Renal pelvis (tissue), 4 donors: Measurements from ENCODE around the gene SLC4A1AP. TPM values are rescaled to one million over a fixed set of nuclear protein-coding genes. Genes with fewer than 3 reads are reported as not detected.
A peak's percentile ranks its signal among the peaks of the same experiment; 100 is the strongest.

Source experiments
- DNase-seq: peaks from one replicate; pipeline ENCODE4 v3.0.0-alpha.2; 2013
- polyA plus RNA-seq, 3 donors: library from polyadenylated mRNA; unstranded; fragments of 120-200 nt; gene quantifications; one replicate each; pipeline ENCODE4 v1.2.1, GENCODE V29; 2013; ENCODE audit not compliant: insufficient read length in 3 of 3

Gene SLC4A1AP
- polyA plus RNA-seq, 3 donors, result 32.1 to 40.6 (median 33.8) TPM

DNA sequence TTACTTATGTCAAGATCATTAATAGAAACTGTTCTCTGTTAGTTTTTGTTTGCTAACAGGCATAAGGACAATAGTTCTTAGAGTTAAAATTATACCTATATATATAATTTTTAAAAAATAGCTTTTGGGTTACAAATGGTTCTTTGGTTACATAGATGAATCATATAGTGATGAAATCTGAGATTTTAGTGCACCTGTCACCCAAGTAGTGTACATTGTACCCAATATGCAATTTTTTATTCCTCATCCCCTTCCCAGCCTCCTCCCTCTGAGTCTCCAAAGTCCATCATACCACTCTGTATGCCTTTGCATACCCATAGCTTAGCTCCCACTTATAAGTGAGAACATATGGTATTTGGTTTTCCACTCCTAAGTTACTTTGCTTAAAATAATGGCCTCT lies 26.4 kb downstream of the SLC4A1AP start:
- DNase-seq, result no peak

DNA sequence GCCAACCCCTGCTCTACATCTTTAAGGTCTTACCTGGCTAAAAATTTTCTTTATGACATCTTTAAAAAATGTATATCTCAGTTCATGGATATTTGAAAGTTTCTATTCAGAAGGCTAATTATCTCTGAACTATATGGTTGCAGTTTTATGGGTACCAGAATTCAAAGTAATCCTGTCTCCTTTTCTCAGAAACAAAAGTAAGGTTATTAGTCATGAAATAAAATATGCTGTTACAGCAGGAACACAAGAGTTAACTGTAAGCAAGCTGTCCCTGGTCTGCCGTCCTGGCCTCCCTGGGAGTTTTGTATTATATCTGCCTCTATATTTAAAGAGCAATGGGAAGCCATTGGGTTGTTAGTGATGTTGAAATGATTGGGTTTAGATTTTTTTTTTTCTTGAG lies 34.0 kb downstream of the SLC4A1AP start:
- no peak for DNase-seq

DNA sequence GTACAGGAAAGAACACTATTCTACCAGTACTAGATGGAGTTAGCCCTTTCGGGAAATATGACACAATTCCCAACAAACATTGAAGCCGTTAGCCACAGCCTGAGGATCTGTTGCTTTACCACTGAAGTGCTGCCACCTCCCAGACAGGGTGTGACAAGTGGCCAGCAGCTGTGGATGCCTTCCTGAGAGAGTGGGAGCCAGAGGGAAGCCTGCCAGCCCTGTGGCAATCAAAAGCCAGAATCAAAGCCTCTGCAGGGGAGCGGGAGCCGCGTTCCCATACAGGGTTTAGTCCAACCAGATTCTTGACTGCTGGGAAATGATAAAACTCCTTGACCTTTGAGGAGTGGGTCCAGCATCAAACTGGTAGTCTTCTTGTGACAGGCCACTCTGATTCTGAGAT lies 38.0 kb downstream of the SLC4A1AP start:
- DNase-seq, result no peak

DNA sequence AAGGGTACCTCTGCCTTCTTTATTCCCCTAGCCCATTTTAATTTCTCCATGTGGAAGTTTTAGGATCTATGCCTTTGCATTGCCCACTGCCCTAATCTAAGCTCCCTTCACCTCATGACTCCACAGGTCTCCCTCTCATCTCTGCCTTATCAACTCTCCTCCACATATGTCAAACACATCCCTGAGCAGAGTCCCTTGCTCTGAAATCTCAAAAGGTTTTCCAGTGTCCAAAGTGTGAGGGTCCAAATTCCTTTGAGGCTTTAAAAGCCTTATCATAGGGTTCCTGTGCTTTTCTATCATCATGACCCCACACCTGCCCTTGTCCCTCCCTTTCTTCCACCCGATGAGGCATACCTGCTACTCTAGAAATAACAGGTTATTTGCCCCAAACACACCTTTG lies 38.6 kb downstream of the SLC4A1AP start:
- no peak for DNase-seq

DNA sequence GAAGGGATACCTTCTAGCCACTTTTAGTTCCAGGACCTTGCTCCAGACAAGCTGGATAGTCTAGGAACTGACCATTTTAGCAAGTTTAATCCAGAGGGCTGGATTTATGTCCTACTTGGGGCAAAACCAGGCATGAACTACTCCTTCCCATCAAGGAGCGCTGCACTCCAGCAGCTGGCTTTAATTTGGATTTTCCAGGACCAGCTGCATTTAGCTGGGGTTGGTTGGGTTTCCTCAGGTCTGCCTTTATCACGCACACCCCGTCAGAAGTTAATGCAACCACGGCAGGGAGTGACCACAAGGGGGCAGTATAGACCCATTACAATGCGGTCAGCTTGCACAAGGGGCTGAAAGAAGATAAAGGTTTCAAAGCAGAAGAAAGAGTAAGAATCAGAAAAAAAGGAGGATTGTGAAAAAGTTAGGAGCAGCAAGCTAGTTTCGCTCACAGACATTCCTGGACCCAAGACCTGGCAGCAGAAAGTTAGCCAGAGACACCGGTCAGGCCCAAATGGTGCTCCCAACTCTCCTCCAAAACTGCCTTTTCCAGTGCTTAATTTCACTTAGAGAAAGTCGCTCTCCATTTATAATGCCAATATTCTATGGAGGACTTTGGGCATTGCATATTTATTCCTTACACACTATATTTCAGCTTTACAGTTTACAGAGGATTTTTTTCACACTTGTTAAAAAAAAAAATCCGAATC lies 40.1 kb downstream of the SLC4A1AP start:
- peak; percentile 87 for DNase-seq

DNA sequence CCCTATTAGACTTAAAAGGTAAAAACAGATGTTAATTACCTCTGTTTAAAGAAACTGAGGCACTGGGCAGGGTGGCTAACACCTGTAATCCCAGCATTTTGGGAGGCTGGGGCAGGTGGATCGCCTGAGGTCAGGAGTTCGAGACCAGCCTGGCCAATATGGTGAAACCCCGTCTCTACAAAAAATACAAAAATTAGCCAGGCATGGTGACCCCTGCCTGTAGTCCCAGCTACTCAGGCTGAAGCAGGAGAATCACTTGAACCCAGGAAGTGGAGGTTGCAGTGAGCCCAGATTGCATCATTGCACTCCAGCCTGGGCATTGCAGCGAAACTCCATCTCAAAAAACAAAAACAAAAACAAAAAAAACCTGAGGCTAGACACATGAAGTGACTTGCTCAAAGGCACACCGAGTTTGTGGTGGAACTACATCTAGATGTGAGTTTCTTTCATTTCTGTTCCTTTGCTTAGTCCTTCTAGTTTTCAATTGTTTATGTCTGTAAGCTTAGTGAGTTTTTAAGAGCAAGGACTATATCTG lies 40.7 kb downstream of the SLC4A1AP start:
- no peak for DNase-seq

DNA sequence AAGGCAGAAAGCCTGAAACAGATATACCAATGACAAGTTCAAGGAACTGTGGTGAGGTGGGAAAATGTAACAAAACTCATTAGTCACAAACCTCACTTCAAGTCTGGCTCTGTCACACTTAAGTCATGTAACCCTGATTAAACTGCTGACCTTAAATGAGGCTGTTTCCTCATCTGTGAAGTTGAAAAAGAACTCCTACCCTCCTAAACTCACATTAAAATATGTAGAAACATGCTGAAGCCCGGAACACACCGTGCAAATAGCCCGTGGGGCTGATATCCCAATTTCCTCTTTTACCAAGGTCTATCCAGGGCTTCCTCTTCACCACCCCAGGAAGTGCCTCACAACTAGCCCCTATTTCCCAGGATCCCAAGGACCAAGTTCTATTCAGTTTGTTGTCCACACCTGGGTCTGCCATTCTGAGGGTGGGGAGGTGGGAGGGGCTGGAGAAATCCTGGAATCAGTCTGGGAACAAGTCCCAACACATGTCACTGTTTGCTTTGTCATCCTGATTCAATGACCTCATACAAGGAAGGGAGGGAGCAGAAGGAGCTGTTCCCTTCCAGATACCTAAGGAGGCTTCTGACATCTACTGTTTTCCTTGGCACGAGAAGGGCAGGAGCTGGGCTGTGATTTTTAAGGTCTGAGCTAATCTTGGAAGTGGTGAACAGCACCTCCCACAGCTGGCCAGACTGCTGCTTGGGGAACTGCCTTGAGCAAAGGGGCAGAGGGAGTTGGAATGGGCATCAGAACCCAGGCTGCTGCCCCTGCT lies 42.3 kb downstream of the SLC4A1AP start:
- no peak for DNase-seq

DNA sequence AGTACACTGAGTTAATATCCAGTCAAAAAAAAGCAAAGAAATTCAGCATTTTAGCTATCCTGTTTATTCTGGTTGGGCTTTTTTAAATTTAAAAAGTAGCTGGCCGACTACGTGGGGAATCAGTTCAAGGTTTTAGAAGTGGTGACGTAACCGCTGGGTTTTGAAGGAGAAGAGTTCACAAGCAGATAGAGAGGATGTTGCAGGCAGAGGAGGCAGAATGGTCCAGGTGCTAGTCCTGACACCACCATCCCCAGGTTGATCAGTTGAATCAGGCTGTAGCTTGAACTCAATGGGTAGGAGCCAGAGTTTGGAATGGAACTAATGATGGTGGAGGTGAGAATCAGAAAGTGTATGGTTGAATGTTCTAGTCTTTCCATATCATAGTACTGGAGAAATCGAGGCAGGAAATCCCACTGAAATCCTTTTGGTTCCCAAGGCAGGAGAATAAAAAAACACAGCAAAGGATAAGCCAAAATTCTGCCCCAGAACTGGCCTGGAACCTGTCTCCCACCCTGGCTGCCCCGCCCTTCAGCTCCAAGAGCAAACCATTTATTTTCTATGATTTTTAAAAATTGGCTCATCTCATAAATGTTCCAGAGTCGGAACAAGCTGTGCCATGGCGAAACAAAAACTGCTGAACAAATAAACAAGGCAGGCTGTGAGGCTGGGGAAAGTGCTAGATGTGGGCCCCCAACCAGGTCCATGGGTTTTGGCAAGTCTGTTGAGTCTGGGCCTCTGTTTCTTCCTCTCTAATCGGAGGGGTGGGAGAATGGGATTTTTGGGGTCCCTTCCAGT lies 44.0 kb downstream of the SLC4A1AP start:
- no peak for DNase-seq

DNA sequence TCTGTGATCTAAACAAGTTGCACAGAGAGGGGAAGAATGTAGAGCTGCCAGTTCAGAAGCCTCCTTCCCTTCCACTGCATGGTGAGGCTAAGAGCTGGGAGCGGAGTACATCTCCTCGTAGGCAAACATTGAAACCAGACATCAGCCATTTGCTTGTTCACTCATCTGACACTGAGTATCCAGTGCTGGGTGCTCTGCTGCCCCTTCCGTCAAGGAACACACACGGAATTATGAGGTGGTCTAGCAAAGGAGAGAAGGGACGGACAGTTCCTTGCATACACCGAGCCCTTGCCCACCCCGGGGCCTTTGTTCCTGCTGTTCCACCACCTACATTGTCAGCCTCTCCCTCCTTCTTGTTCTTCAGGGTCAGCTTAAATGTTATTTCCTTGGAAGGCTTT lies 44.6 kb downstream of the SLC4A1AP start:
- DNase-seq, result no peak

DNA sequence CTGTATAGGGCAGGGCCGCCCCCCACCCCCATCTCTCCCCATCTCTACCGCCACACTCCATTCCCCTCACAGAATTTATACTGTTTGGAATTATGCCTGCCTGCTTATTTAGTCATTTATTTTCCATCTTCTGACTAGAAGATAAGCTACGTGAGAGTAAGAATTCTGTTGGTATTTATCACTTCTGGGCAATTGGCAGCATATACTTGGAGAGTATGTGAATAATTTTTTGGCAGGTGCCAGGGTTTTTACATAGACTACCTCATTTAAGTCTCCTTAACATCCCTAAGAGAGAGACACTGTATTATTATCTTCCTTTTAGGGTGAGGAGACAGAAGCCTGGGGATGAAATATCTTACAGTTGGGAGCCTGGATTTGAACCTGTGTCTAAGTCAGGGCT lies 45.0 kb downstream of the SLC4A1AP start:
- DNase-seq, result no peak

DNA sequence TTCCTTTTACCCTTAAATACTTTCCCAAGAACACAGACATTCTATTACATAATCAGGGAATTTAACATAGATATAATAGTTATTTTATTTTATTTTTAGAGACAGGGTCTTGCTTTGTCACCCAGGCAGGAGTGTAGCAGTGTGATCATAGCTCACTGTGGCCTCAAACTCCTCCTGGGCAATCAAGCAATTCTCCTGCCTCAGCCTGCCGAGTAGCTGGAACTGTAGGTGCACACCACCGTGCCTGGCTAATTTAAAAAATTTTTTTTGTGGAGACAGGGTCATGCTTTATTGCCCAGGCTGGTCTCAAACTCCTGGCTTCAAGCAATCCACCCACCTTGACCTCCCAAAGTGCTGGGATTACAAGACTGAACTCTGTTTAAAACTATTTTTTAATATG lies 45.6 kb downstream of the SLC4A1AP start:
- DNase-seq, result no peak

DNA sequence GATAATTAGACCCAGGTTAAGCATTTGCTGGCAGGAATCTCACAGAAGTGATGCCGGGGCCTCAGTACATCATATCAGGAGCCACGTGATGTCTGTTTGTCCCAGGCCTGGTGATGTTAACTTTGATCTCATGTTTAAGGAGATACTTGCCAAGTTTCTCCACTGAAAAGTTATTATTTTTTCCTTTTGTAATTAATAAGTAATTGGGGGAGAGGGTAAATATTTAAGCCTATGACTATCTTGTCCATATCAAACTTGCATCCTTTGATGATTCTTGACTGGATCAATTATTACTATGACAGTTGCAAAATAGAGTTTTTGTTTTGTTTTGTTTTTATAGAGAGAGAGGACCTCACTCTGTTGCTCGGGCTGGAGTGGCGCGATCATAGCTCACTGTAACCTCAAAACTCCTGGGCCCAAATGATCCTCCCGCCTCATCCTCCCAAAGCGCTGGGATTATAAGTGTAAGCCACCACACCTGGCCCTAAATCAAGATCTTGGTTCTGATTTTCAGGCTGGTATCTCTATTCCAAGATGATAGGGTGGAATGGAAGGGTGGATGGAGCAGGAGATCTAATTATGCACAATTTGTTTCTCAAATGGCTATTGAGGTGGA lies 46.4 kb downstream of the SLC4A1AP start:
- no peak for DNase-seq

DNA sequence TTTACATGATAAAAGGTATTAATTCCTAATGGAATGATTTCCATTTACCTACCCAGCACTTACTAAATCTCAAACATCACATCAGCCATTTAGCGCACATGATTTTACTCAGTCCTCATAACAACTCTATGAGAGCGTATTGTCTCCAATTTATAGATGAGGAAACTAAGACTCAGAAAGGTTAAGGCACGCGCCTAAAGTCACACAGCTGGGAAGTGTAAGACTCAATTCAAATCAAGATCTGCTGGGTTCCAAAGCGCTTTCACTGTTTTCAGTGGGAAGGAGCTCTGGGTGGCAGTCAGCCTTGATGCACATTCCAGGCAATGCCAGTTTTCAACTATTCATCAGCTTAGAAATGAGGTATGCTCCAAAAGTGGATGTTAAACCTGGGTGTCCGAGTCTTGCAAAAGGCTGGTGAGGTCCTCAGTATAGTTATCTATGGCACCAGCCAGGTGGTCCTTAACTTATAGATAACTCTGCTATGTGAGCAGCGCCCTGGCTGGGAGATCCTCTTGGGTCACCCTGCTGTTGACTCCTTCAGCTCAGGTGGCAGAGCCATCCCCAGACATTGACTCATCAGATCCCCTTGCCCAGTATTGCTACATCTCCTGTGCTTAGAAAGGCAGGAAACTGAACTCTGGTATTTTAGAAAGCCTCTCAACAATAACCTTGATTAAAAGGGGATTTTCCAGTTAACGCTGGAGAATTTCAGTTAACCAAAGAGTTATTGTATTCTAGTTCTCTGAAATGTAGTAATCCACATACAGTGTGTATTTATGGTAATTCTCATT lies 47.1 kb downstream of the SLC4A1AP start:
- DNase-seq, result no peak

DNA sequence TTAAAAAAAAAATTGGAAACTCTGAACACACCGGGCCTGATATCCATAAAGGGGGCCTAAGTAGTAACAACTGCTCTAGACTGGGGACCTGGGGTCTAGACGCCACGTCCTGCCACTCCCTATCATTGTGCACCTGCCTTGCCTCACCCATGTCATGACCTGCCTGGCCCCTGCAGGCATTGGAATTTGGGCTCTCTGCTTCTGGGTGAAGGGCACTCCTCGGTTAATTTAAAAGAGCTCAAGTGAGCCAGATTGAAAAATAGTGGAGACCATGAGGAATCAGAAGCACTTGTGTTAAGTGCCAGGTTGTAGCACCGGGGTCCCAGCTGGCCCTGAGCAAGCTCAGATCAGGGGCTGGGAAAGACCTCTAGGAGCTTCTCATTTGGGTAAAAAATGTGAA lies 48.1 kb downstream of the SLC4A1AP start:
- DNase-seq, result no peak

DNA sequence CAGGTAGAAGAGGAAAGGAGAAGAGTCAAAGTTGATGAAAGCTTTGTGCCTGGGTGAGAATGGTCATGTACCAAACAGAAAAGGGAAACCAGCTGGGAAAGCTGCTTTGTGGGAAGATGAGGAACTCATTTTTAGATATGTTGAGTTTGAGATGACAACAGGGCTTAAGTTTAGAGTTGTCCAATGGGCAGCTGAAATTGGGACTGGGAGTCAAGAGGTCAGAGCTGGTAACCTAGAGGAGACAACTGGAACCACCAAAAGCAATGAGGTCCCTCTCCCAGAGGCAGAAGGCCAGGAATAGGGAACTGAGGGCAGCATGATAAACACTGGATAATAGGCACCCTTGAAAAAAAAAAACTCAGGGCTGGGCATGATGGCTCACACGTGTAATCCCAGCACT lies 48.8 kb downstream of the SLC4A1AP start:
- no peak for DNase-seq

DNA sequence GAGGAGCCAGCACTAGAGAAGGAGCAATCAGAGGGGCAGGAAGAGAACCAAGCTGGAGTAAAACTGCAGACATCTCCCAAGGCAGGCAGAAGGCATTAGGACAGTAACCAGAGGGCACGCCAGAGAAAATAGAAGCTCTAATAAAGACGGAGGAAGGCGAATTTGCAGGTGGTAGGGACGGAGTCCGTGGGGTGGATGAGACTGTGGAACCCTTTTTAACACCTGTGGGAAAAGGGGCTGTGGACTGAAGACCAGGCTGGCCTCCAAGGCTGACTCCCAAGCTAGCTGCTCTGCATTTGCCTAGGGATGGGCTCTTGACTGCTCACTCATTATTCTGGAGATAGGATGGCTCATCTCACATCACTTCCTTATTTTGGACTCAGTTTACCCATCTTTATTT lies 49.5 kb downstream of the SLC4A1AP start:
- DNase-seq, result no peak

DNA sequence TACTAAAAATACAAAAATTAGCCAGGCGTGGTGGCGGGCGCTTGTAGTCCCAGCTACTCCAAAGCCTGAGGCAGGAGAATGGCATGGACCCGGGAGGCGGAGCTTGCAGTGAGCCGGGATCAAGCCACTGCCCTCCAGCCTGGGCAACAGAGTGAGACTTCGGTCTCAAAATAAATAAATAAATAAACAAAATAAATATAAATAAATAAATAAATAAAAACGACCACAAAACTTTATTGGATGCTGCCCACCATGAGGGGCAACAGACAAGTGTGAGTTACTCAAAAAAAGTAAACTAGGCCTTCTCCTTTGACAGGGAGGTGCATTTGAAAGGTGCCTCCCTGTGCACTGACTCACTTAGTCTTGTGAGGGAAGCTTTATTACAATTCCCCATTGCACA lies 50.4 kb downstream of the SLC4A1AP start:
- no peak for DNase-seq

DNA sequence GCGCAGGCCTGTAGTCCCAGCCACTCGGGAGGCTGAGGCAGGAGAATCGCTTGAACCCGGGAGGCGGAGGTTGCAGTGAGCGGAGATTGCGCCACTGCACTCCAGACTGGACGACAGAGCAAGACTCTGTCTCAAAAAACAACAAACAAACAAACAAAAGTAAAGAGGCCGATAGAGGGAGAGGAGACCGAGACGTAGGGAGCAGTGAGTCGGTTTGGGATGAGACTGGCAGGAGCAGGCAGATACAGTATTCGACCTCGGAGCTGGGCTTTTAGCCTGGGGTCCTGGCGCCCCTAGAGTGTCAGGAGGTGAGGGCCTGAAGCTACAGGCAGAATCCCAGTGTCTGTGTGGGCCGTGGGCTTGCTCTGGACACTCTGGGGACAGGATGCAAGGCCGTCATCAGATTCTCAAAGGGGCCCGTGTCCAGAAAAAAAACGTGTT lies 51.2 kb downstream of the SLC4A1AP start:
- DNase-seq, result no peak

DNA sequence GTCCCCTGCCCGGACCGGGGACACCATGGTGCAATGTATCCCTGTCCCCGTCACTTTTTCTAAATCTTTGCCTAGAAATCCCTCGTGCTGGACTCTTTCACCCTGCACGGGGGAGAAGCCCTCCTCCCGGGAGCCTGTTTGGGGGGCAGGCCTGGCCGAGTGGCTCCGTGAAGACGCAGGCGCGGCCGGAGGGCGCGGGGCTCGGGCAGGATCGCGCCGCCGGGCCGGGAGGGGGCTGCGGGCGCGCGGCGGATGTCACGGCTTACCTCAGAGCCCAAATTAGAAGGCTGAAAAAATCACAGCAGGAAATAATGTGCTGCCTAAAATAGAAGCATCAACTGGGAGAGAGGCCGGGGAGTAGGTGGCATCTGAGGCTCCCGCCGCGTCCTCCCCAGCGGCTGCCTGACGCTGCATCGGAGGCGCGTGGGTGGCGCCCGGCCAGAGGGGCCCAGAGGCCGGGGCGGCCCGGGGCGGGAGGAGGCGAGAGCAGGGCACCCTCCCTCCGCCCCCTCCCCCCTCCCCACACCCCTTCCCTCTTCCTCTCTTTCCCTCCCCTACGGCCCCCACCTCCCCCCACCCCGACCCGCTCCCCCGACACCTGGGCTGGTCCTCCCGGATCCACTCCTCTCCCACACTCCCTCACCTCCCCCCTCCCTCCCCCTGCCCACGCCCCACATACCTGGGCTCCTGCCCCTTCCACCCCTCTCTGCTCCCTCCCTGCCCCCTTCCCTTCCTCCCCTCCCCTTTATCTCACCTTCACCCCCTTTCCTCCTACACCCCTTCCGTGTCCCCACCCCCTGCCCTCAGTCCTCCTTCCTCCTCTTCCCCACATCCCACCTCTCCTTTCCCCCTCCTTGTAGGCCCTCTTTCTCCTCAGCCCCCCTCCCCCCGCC lies 51.9 kb downstream of the SLC4A1AP start:
- DNase-seq, result no peak
